Keratinocyte (primary cell): ENCODE results near the gene KMT2C. TPM values are rescaled to one million over a fixed set of nuclear protein-coding genes. Genes with fewer than 3 reads are reported as not detected.
"Not testable (repeated sequence)": the region's sequence is repeated elsewhere in the genome, so short reads cannot be mapped to it uniquely, and the experiment has no call there.

ENCODE experiments used
- DNase-seq: peaks from one replicate; pipeline ENCODE4 v3.0.0-alpha.2; 2011; ENCODE audit warnings: low read depth, missing footprints, low spot score
- FAIRE-seq: peaks from 2 replicates; lab custom pipeline; 2011; peaks lifted over from hg19 to GRCh38; lab: Jason Lieb, UNC
- H2AFZ ChIP-seq: 2 replicates; pipeline ENCODE4 v1.6.0; 2012; ENCODE audit warnings: low read length, control low read depth, inconsistent platforms; ENCODE audit not compliant: control insufficient read depth
- H3K27ac ChIP-seq: 2 replicates; pipeline ENCODE4 v1.5.1; 2011; ENCODE audit warnings: low read length; ENCODE audit not compliant: control insufficient read depth, insufficient read depth
- H3K27me3 ChIP-seq: 3 replicates; pipeline ENCODE4 v1.6.0; 2011; ENCODE audit warnings: low read length; ENCODE audit not compliant: control insufficient read depth, insufficient read depth; ENCODE audit errors: extremely low read depth
- H3K36me3 ChIP-seq, 2 experiments: 2 replicates in 1 of 2; 3 replicates in 1 of 2; pipeline ENCODE4 v1.5.1; 2011; ENCODE audit warnings: low read length in 2 of 2, mild to moderate bottlenecking in 1 of 2; ENCODE audit not compliant: control insufficient read depth in 2 of 2, insufficient read depth in 2 of 2; ENCODE audit errors: extremely low read depth in 1 of 2
- H3K4me1 ChIP-seq: 3 replicates; pipeline ENCODE4 v1.5.1; 2011; ENCODE audit warnings: low read length; ENCODE audit not compliant: control insufficient read depth, insufficient read depth; ENCODE audit errors: extremely low read depth
- H3K4me2 ChIP-seq: 3 replicates; pipeline ENCODE4 v1.6.0; 2011; ENCODE audit warnings: low read depth, low read length; ENCODE audit not compliant: control insufficient read depth, insufficient read depth; ENCODE audit errors: extremely low read depth
- H3K4me3 ChIP-seq, 3 experiments: fragments of 200-600 bp in 1 of 3; sonication (generic) in 1 of 3; 2 replicates in 2 of 3; 3 replicates in 1 of 3; pipeline ENCODE4 v1.5.1; 2011 to 2016; ENCODE audit warnings: low read length in 3 of 3, mild to moderate bottlenecking in 3 of 3, control low read depth in 2 of 3, inconsistent platforms in 1 of 3, low read depth in 1 of 3, mixed read lengths in 1 of 3, mixed run types in 1 of 3, moderate library complexity in 1 of 3; ENCODE audit not compliant: control insufficient read depth in 2 of 3, insufficient read depth in 2 of 3; ENCODE audit errors: extremely low read depth in 1 of 3
- H3K79me2 ChIP-seq: 2 replicates; pipeline ENCODE4 v1.6.0; 2012; ENCODE audit warnings: low read length; ENCODE audit not compliant: control insufficient read depth, insufficient read depth
- H3K9ac ChIP-seq: 3 replicates; pipeline ENCODE4 v1.6.0; 2011; ENCODE audit warnings: low read length; ENCODE audit not compliant: control insufficient read depth, insufficient read depth; ENCODE audit errors: extremely low read depth
- H3K9me1 ChIP-seq: 3 replicates; pipeline ENCODE4 v1.6.0; 2011; ENCODE audit warnings: low read length; ENCODE audit not compliant: control insufficient read depth, insufficient read depth; ENCODE audit errors: extremely low read depth
- H3K9me3 ChIP-seq: 2 replicates; pipeline ENCODE4 v1.5.1; 2012; ENCODE audit warnings: low read depth, low read length; ENCODE audit not compliant: control insufficient read depth
- H4K20me1 ChIP-seq: 3 replicates; pipeline ENCODE4 v1.6.0; 2011; ENCODE audit warnings: low read length; ENCODE audit not compliant: control insufficient read depth, insufficient read depth; ENCODE audit errors: extremely low read depth
- dilution Hi-C: fragments of 300-500 bp; cut with MboI; formaldehyde crosslinking; loops from one replicate; pipeline ENCODE4 v1.7.0; 2020; ENCODE audit warnings: low sequenced_read_pairs; ENCODE audit not compliant: extremely low pct_ligation_motif_present
- polyA plus RNA-seq, 5 experiments: library from polyadenylated mRNA; depleted of rRNA in 3 of 5; stranded (reverse) in 3 of 5; stranded (forward) in 1 of 5; unstranded in 1 of 5; fragments of >200 nt; gene quantifications; 1 replicate in 1 of 5; 2 replicates in 3 of 5; 3 replicates in 1 of 5; pipeline versions ENCODE4 v1.2.1 to v1.2.3, GENCODE V29; 2011 to 2012; ENCODE audit warnings: missing spikeins in 2 of 5, low read depth in 1 of 5, low replicate concordance in 1 of 5

KMT2C gene
- polyA plus RNA-seq, 1 donor (not counting 4 experiments of a cell fraction or from before 2014, with no cell fraction given) = 8.5 TPM

- H3K9me1 ChIP-seq, H3K4me3 ChIP-seq, DNase-seq, H3K79me2 ChIP-seq, H3K4me2 ChIP-seq, H3K4me1 ChIP-seq, H4K20me1 ChIP-seq, dilution Hi-C loops, H3K36me3 ChIP-seq, H3K27ac ChIP-seq, H3K27me3 ChIP-seq, H3K9ac ChIP-seq, FAIRE-seq, H3K9me3 ChIP-seq, H2AFZ ChIP-seq: not testable (repeated sequence)
These were observed 192.3 kb downstream of the KMT2C start for GRCh38 chr7:152243464-152243863.

GRCh38 chr7:152241301-152241700, 194.5 kb downstream of the KMT2C start:
- H3K36me3 ChIP-seq, H3K9ac ChIP-seq, H3K79me2 ChIP-seq, H3K27ac ChIP-seq, H3K27me3 ChIP-seq, H4K20me1 ChIP-seq, H3K4me1 ChIP-seq, DNase-seq, H3K9me1 ChIP-seq, FAIRE-seq, H3K4me2 ChIP-seq, H3K9me3 ChIP-seq, dilution Hi-C loops, H3K4me3 ChIP-seq, H2AFZ ChIP-seq: not testable (repeated sequence)

GRCh38 chr7:152236306-152236705, 199.5 kb downstream of the KMT2C start:
- H3K9ac ChIP-seq, H3K9me3 ChIP-seq, H3K4me1 ChIP-seq, H3K36me3 ChIP-seq, H3K27me3 ChIP-seq, dilution Hi-C loops, FAIRE-seq, H3K27ac ChIP-seq, H3K9me1 ChIP-seq, H3K4me2 ChIP-seq, DNase-seq, H3K79me2 ChIP-seq, H3K4me3 ChIP-seq, H4K20me1 ChIP-seq, H2AFZ ChIP-seq: not testable (repeated sequence)

- DNase-seq, H3K36me3 ChIP-seq, H3K27me3 ChIP-seq, H3K79me2 ChIP-seq, H3K9me3 ChIP-seq, H3K9me1 ChIP-seq, H3K27ac ChIP-seq, H4K20me1 ChIP-seq, H3K4me1 ChIP-seq, H3K9ac ChIP-seq, H3K4me3 ChIP-seq, dilution Hi-C loops, H3K4me2 ChIP-seq, H2AFZ ChIP-seq, FAIRE-seq: not testable (repeated sequence)
These were observed 201.4 kb downstream of the KMT2C start for GRCh38 chr7:152234421-152234820.
